ENCODE results near the gene NKX1-1. TPM values are rescaled to one million over a fixed set of nuclear protein-coding genes. Genes with fewer than 3 reads are reported as not detected.

The NKX1-1 gene
- total RNA-seq, 1 experiment from 2014 or later = not detected

GRCh38 chr4:1354136-1354982, 51.9 kb downstream of the NKX1-1 start:
- H3K27ac ChIP-seq (ENCODE audit: low read length) = no peak overlapping the region
- TF ChIP-seq TCF7L2 (IDR thresholded peaks at IDR 0.05; ENCODE audit: low read depth, low read length) (no peak), SIN3A (IDR thresholded peaks at IDR 0.05; ENCODE audit: borderline replicate concordance, insufficient read depth, low read depth, low read length) (no peak), REST (IDR thresholded peaks at IDR 0.05; ENCODE audit: insufficient read depth in 1 of 2, low read depth in 2 of 2, low read length in 1 of 2) (no peak), POLR2AphosphoS5 (IDR thresholded peaks at IDR 0.05; ENCODE audit: low read depth, low read length) (no peak)
- TF ChIP-seq, protein P1, sequence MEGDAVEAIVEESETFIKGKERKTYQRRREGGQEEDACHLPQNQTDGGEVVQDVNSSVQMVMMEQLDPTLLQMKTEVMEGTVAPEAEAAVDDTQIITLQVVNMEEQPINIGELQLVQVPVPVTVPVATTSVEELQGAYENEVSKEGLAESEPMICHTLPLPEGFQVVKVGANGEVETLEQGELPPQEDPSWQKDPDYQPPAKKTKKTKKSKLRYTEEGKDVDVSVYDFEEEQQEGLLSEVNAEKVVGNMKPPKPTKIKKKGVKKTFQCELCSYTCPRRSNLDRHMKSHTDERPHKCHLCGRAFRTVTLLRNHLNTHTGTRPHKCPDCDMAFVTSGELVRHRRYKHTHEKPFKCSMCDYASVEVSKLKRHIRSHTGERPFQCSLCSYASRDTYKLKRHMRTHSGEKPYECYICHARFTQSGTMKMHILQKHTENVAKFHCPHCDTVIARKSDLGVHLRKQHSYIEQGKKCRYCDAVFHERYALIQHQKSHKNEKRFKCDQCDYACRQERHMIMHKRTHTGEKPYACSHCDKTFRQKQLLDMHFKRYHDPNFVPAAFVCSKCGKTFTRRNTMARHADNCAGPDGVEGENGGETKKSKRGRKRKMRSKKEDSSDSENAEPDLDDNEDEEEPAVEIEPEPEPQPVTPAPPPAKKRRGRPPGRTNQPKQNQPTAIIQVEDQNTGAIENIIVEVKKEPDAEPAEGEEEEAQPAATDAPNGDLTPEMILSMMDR (IDR thresholded peaks at IDR 0.05) = no peak
- no TSS peak for BruUV-seq (replicated peaks)
- H3K4me1 ChIP-seq (ENCODE audit: control insufficient read depth, insufficient read depth, low read length) = no peaks in the 10 kb centered on the region
- POLR2A ChIA-PET = no interaction called here
- DNase-seq (ENCODE audit: low read depth, low spot score) (no peak), ATAC-seq (no peak)
- H3K9me3 ChIP-seq (ENCODE audit: control insufficient read depth, insufficient read depth, low read depth, low read length) = no peaks in the 10 kb centered on the region
- H3K4me3 ChIP-seq (ENCODE audit: low read depth in 2 of 2, low read length in 2 of 2) = no peak overlapping the region
- CTCF ChIA-PET = interaction anchor here (0.5 kb wide), 1 partner anchor 131 kb away, joined by 7 read pairs; no protein-coding TSS in a partner anchor
- H3K36me3 ChIP-seq (ENCODE audit: control insufficient read depth, insufficient read depth, low read length) = no peaks in the 10 kb centered on the region
- intact Hi-C loops (cut with micrococcal nuclease; ENCODE audit: unreplicated experiment) (no loop called here), in situ Hi-C loops (cut with HindIII; ENCODE audit: low pct_unique_long_range_greater_than_20kb, low sequenced_read_pairs) (no loop called here)
- H3K27me3 ChIP-seq (ENCODE audit: control insufficient read depth, insufficient read depth, low read length) = no peaks in the 10 kb centered on the region

DNA sequence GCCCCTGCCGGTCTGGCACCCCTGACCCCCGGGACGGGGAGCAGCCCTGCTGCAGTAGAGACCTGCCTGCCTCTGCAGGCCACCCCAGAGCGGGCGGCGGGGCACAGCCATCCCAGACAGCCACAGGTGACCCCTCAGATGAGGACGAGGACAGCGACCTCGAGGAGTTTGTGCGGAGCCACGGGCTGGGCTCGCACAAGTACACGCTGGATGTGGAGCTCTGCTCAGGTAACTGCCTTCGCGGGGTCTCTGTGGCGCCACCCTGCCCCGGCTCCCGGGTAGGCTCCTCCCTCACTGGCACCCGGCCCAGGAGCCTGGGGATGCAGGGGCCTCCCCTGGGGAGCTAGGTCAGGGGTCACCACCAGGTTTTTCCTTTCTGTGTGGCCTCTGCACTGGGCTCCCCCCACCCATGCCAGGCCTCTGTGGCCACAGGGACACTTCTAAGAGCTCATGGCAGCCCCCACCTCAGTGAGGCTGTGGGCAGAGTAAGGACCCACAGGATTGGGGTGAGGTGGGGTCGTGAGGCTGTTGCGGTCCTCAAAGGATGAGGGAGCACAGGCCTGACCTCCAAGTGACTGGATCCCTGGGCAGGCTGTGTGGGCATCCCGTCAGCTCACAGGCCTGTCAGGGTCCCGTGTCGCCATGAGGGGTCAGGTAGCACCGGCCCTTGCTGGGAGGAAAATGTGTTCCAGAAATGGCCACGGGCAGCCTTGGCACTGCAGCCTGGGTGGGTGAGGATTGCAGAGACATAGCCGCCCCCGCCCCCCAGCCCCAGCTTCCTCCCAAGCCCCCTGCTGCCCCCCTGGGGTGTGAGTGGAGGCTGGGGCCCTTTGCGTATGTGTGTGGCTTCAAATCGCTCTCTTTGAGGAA, 52.8 kb downstream of the NKX1-1 start:
- ChIA-PET POLR2A (no interaction called here), CTCF (interaction anchor here (0.5 kb wide), 1 partner anchor 130 kb away, joined by 7 read pairs; no protein-coding TSS in a partner anchor)
- Histone ChIP-seq H3K9me3 (ENCODE audit: control insufficient read depth, insufficient read depth, low read depth, low read length) (no peaks in the 10 kb centered on the region), H3K4me1 (ENCODE audit: control insufficient read depth, insufficient read depth, low read length) (peaks cover under 1% of the 10 kb centered on the region; the same call in 1 of the 2 replicates), H3K4me3 (ENCODE audit: low read depth in 2 of 2, low read length in 2 of 2) (no peak overlapping the region), H3K27ac (ENCODE audit: low read length) (no peak overlapping the region), H3K27me3 (ENCODE audit: control insufficient read depth, insufficient read depth, low read length) (no peaks in the 10 kb centered on the region), H3K36me3 (ENCODE audit: control insufficient read depth, insufficient read depth, low read length) (no peaks in the 10 kb centered on the region)
- ATAC-seq (no peak), DNase-seq (ENCODE audit: low read depth, low spot score) (no peak)
- BruUV-seq (replicated peaks) = no TSS peak
- intact Hi-C loops (cut with micrococcal nuclease; ENCODE audit: unreplicated experiment) = no loop called here
- in situ Hi-C loops (cut with HindIII; ENCODE audit: low pct_unique_long_range_greater_than_20kb, low sequenced_read_pairs) = no loop called here
- TF ChIP-seq, protein P1 (IDR thresholded peaks at IDR 0.05) = no peak
- TF ChIP-seq POLR2AphosphoS5 (IDR thresholded peaks at IDR 0.05; ENCODE audit: low read depth, low read length) (no peak), SIN3A (IDR thresholded peaks at IDR 0.05; ENCODE audit: borderline replicate concordance, insufficient read depth, low read depth, low read length) (no peak), REST (IDR thresholded peaks at IDR 0.05; ENCODE audit: insufficient read depth in 1 of 2, low read depth in 2 of 2, low read length in 1 of 2) (no peak), TCF7L2 (IDR thresholded peaks at IDR 0.05; ENCODE audit: low read depth, low read length) (no peak)
